EL (cell line): ENCODE results near the gene PPRC1.

Source experiments
- DNase-seq: peaks from one replicate; pipeline ENCODE4 v3.0.0-alpha.2; 2016

The PPRC1 gene

GRCh38 chr10:102191956-102192355, 59.1 kb downstream of the PPRC1 start:
- DNase-seq, result no peak

- peak; percentile 26 for DNase-seq
Observed at GRCh38 chr10:102195296-102195870, 62.5 kb downstream of the PPRC1 start.

GRCh38 chr10:102196893-102197292, 64.1 kb downstream of the PPRC1 start:
- no peak for DNase-seq

GRCh38 chr10:102198027-102198426, 65.2 kb downstream of the PPRC1 start:
- DNase-seq, result no peak
